ENCODE results near the gene NXPH1.

The NXPH1 gene

GRCh38 chr7:8511855-8512254, 78.4 kb downstream of the NXPH1 start:
- no peaks in the 10 kb centered on the region for H3K36me3 ChIP-seq
- no peak overlapping the region for H3K4me3 ChIP-seq (ENCODE audit: low read depth, low read length)
- H3K27ac ChIP-seq = no peak overlapping the region
- H3K27me3 ChIP-seq (ENCODE audit: insufficient read depth, low read depth, severe bottlenecking) = no peaks in the 10 kb centered on the region
- TF ChIP-seq CTCF (IDR thresholded peaks at IDR 0.05; ENCODE audit: low read depth, low read length) = no peak
- no peak for DNase-seq
- H3K9me3 ChIP-seq (ENCODE audit: severe bottlenecking) = no peaks in the 10 kb centered on the region

- TF ChIP-seq CTCF (IDR thresholded peaks at IDR 0.05; ENCODE audit: low read depth, low read length) = no peak
- no peaks in the 10 kb centered on the region for H3K27me3 ChIP-seq (ENCODE audit: insufficient read depth, low read depth, severe bottlenecking)
- H3K36me3 ChIP-seq = no peaks in the 10 kb centered on the region
- no peak for DNase-seq
- no peaks in the 10 kb centered on the region for H3K9me3 ChIP-seq (ENCODE audit: severe bottlenecking)
- no peak overlapping the region for H3K4me3 ChIP-seq (ENCODE audit: low read depth, low read length)
- no peak overlapping the region for H3K27ac ChIP-seq
Measured at GRCh38 chr7:8514781-8515519, 81.5 kb downstream of the NXPH1 start.

- DNase-seq = no peak
- TF ChIP-seq CTCF (IDR thresholded peaks at IDR 0.05; ENCODE audit: low read depth, low read length) = no peak
- H3K36me3 ChIP-seq = no peaks in the 10 kb centered on the region
- H3K27me3 ChIP-seq (ENCODE audit: insufficient read depth, low read depth, severe bottlenecking) = no peaks in the 10 kb centered on the region
- no peak overlapping the region for H3K27ac ChIP-seq
- no peak overlapping the region for H3K4me3 ChIP-seq (ENCODE audit: low read depth, low read length)
- no peaks in the 10 kb centered on the region for H3K9me3 ChIP-seq (ENCODE audit: severe bottlenecking)
Measured at GRCh38 chr7:8515640-8516185, 82.3 kb downstream of the NXPH1 start.

- H3K36me3 ChIP-seq = no peaks in the 10 kb centered on the region
- H3K9me3 ChIP-seq (ENCODE audit: severe bottlenecking) = no peaks in the 10 kb centered on the region
- H3K4me3 ChIP-seq (ENCODE audit: low read depth, low read length) = no peak overlapping the region
- no peak overlapping the region for H3K27ac ChIP-seq
- TF ChIP-seq CTCF (IDR thresholded peaks at IDR 0.05; ENCODE audit: low read depth, low read length) = no peak
- no peak for DNase-seq
- no peaks in the 10 kb centered on the region for H3K27me3 ChIP-seq (ENCODE audit: insufficient read depth, low read depth, severe bottlenecking)
Measured at GRCh38 chr7:8516976-8517375, 83.6 kb downstream of the NXPH1 start.

GRCh38 chr7:8528311-8528710, 94.9 kb downstream of the NXPH1 start:
- H3K36me3 ChIP-seq = no peaks in the 10 kb centered on the region
- no peak for DNase-seq
- peaks cover 8% of the 10 kb centered on the region for H3K9me3 ChIP-seq (ENCODE audit: severe bottlenecking)
- H3K4me3 ChIP-seq (ENCODE audit: low read depth, low read length) = no peak overlapping the region
- H3K27ac ChIP-seq = no peak overlapping the region
- no peak for TF ChIP-seq CTCF (IDR thresholded peaks at IDR 0.05; ENCODE audit: low read depth, low read length)
- H3K27me3 ChIP-seq (ENCODE audit: insufficient read depth, low read depth, severe bottlenecking) = no peaks in the 10 kb centered on the region
